AG04450 (cell line): ENCODE data around the gene CEP135. TPM values are rescaled to one million over a fixed set of nuclear protein-coding genes. Genes with fewer than 3 reads are reported as not detected.

Experiments
- CTCF ChIA-PET: fragments of 300-600, 350-600 bp; formaldehyde crosslinking; extraction: SDS; loops from one replicate; lab custom pipeline; 2022; ENCODE audit warnings: antibody characterized with exemption, inconsistent platforms; lab: Charles Lee
- POLR2A ChIA-PET: fragments of 350-600 bp; formaldehyde crosslinking; extraction: SDS; loops from one replicate; lab custom pipeline; 2021; ENCODE audit warnings: antibody characterized with exemption, inconsistent platforms; lab: Yijun Ruan, JAX
- DNase-seq: peaks from one replicate; pipeline ENCODE4 v3.0.0-alpha.2; 2011; ENCODE audit warnings: low read depth, low spot score
- H3K27ac ChIP-seq: one replicate; pipeline ENCODE4 v1.5.1; 2012; ENCODE audit warnings: low read depth, low read length, control low read depth
- H3K27me3 ChIP-seq: one replicate; pipeline ENCODE4 v1.6.0; 2012; ENCODE audit warnings: low read length; ENCODE audit not compliant: control insufficient read depth, insufficient read depth
- H3K4me3 ChIP-seq: 2 replicates; pipeline ENCODE4 v1.5.1; 2011; ENCODE audit warnings: mild to moderate bottlenecking, low read depth, low read length, control low read depth
- H3K9me3 ChIP-seq: 2 replicates; pipeline ENCODE4 v1.5.1; 2012; ENCODE audit warnings: low read length; ENCODE audit not compliant: control insufficient read depth, insufficient read depth
- polyA minus RNA-seq: library from RNA; depleted of rRNA, polyadenylated mRNA; stranded (reverse); fragments of >200 nt; gene quantifications from 2 replicates; pipeline ENCODE4 v1.2.3, GENCODE V29; 2011; rRNA and poly(A)+ RNA removed
- polyA plus RNA-seq: library from polyadenylated mRNA; depleted of rRNA; stranded (reverse); fragments of >200 nt; gene quantifications from 2 replicates; pipeline ENCODE4 v1.2.3, GENCODE V29; 2011; rRNA removed
- TF ChIP-seq, protein P1 (sequence below): IDR thresholded peaks from 2 replicates; pipeline ENCODE4 v1.5.1; 2011; ENCODE audit warnings: low read depth, low read length, control low read depth, inconsistent platforms

CEP135 gene
- 3.8 and 6.4 TPM in 2 replicates for polyA plus RNA-seq
- 3.9 and 6.4 TPM in 2 replicates for polyA minus RNA-seq

- ChIA-PET POLR2A (interaction anchor here (0.6 to 1.9 kb wide), 10 partner anchors 9 to 893 kb away, joined by 3 to 6 read pairs (median 3); partner anchors contain the start of gene PAICS), CTCF (interaction anchor here (0.6 to 2.7 kb wide), 61 partner anchors 8 to 888 kb away, joined by 3 to 53 read pairs (median 5); partner anchors contain the start of genes AASDH, PAICS and PPAT)
- Histone ChIP-seq H3K27ac (peak within 1 kb of the TSS; percentile 99), H3K4me3 (peak within 1 kb of the TSS; percentile 79), H3K9me3 (no peaks in the 10 kb centered on the region), H3K27me3 (no peaks in the 10 kb centered on the region)
- TF ChIP-seq, protein P1, sequence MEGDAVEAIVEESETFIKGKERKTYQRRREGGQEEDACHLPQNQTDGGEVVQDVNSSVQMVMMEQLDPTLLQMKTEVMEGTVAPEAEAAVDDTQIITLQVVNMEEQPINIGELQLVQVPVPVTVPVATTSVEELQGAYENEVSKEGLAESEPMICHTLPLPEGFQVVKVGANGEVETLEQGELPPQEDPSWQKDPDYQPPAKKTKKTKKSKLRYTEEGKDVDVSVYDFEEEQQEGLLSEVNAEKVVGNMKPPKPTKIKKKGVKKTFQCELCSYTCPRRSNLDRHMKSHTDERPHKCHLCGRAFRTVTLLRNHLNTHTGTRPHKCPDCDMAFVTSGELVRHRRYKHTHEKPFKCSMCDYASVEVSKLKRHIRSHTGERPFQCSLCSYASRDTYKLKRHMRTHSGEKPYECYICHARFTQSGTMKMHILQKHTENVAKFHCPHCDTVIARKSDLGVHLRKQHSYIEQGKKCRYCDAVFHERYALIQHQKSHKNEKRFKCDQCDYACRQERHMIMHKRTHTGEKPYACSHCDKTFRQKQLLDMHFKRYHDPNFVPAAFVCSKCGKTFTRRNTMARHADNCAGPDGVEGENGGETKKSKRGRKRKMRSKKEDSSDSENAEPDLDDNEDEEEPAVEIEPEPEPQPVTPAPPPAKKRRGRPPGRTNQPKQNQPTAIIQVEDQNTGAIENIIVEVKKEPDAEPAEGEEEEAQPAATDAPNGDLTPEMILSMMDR: peak; percentile 80
- DNase-seq: peak; percentile 80
Measured at GRCh38 chr4:55948726-55949481, at the start of gene CEP135. Gene CEP135 (plus strand): TSS chr4:55948945. CDS start chr4:55952131, 3,186 bp downstream.

GRCh38 chr4:55902677-55903076 lies 46.1 kb upstream of the CEP135 start:
- H3K27me3 ChIP-seq: no peaks in the 10 kb centered on the region
- no peaks in the 10 kb centered on the region for H3K9me3 ChIP-seq
- no peak for DNase-seq
- TF ChIP-seq, protein P1: no peak
- no peak overlapping the region for H3K4me3 ChIP-seq
- ChIA-PET POLR2A (interaction anchor here (0.6 kb wide), 1 partner anchor 48 kb away, joined by 3 read pairs; no protein-coding TSS in a partner anchor), CTCF (interaction anchor here (0.6 to 1.5 kb wide), 4 partner anchors 35 to 1974 kb away, joined by 3 to 9 read pairs (median 4); partner anchors contain the start of gene CEP135)
- no peak overlapping the region for H3K27ac ChIP-seq

DNA sequence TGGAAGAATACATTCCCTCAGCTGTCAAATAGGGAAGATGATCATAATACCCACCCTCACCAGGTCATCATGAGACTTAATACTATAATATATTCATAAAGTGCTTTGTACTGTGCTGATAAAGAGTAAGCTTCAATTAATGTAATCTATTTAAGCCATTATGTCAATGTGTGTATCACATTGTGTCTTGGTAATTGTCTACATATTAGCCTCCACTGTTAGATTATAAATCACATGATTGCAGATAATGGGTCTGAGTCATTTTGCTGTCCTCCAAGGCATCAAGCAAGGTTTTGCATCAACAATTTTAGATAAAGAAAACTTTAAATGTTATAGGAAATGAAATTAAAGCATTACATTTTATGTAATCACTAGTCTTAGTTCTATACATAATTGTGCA lies 45.2 kb upstream of the CEP135 start:
- CTCF ChIA-PET: interaction anchor here (0.6 to 1.5 kb wide), 4 partner anchors 36 to 718 kb away, joined by 3 to 9 read pairs (median 4); partner anchors contain the start of gene CEP135
- no peak for DNase-seq
- Histone ChIP-seq H3K27me3 (no peaks in the 10 kb centered on the region), H3K9me3 (no peaks in the 10 kb centered on the region), H3K27ac (no peak overlapping the region), H3K4me3 (no peak overlapping the region)
- POLR2A ChIA-PET: interaction anchor here (0.6 kb wide), 2 partner anchors 21 to 47 kb away, joined by 3 to 5 read pairs; no protein-coding TSS in a partner anchor
- TF ChIP-seq, protein P1: no peak

GRCh38 chr4:55904576-55904975 lies 44.2 kb upstream of the CEP135 start:
- no peaks in the 10 kb centered on the region for H3K27me3 ChIP-seq
- H3K4me3 ChIP-seq: no peak overlapping the region
- no peaks in the 10 kb centered on the region for H3K9me3 ChIP-seq
- CTCF ChIA-PET: interaction anchor here (1.4 kb wide), 1 partner anchor 44 kb away, joined by 5 read pairs; the partner anchor contains the start of gene CEP135
- TF ChIP-seq, protein P1: no peak
- DNase-seq: no peak
- POLR2A ChIA-PET: interaction anchor here (0.7 kb wide), 1 partner anchor 143 kb away, joined by 3 read pairs; no protein-coding TSS in a partner anchor
- no peak overlapping the region for H3K27ac ChIP-seq
